ENCODE data around the gene MSANTD7. TPM values are rescaled to one million over a fixed set of nuclear protein-coding genes. Genes with fewer than 3 reads are reported as not detected.

Gene MSANTD7
- total RNA-seq, 1 experiment from 2014 or later: 23.1 TPM

DNA sequence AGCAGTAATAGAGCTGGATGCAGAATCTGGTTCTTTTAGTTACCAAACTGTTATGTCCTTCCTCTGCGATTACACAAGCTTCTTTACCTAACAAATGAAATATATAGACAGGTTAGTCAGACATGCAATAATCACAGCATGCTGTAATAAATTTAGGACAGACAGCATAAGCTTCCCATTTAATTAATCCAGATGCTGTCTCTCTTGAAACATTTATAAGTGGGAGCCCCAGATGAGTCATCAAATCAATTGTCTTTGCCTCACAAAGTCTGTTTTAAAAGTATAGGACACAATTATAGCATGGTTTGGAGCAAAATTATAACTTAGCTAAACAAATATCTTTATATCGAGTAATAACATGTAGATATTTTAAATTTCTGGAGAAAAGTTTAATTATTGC is 1.9 kb upstream of the MSANTD7 start:
- Histone ChIP-seq H3K79me2 (ENCODE audit: insufficient read depth, low read length) (peaks cover 6% of the 10 kb centered on the region; the same call in 1 of the 2 replicates), H3K4me2 (ENCODE audit: insufficient read depth, insufficient read length, low read length) (no peak overlapping the region), H3K27me3 (ENCODE audit: insufficient read depth, low read length) (no peaks in the 10 kb centered on the region), H3K4ac (ENCODE audit: low read depth, low read length) (no peak overlapping the region), H3K9ac (ENCODE audit: extremely low read depth, insufficient read length, low read length) (no peak overlapping the region), H3K56ac (ENCODE audit: insufficient read length, low read depth, low read length) (no peak overlapping the region), H3K9me3 (ENCODE audit: control insufficient read depth, low read depth, low read length) (no peaks in the 10 kb centered on the region), H3K27ac (ENCODE audit: insufficient read length, low read depth, low read length) (no peak overlapping the region), H3K18ac (ENCODE audit: insufficient read length, low read depth, low read length) (no peak overlapping the region), H4K8ac (replicated peaks; ENCODE audit: insufficient read length, low read depth, low read length) (no peak overlapping the region), H2BK120ac (ENCODE audit: low read depth, low read length, poor library complexity, severe bottlenecking) (no peak overlapping the region), H3T11ph (ENCODE audit: low read length) (no peak overlapping the region), H2AFZ (ENCODE audit: low read length) (no peak overlapping the region), H3K23me2 (ENCODE audit: insufficient read length, low read depth, low read length, poor library complexity, severe bottlenecking) (no peaks in the 10 kb centered on the region), H2BK12ac (ENCODE audit: insufficient read length, low read depth, low read length) (no peak overlapping the region), H3K14ac (ENCODE audit: insufficient read depth, low read length) (no peak overlapping the region), H2BK15ac (ENCODE audit: low read depth, low read length) (no peak overlapping the region), H4K91ac (ENCODE audit: insufficient read length, low read depth, low read length) (no peak overlapping the region), H2BK20ac (ENCODE audit: low read depth, low read length, poor library complexity, severe bottlenecking) (no peak overlapping the region), H2AK5ac (ENCODE audit: insufficient read length, low read length) (no peak overlapping the region), H4K5ac (ENCODE audit: insufficient read length, low read depth, low read length) (no peak overlapping the region), H2BK5ac (ENCODE audit: insufficient read length, low read length) (no peak overlapping the region), H3K79me1 (ENCODE audit: insufficient read depth, low read depth, low read length, poor library complexity, severe bottlenecking) (no peaks in the 10 kb centered on the region), H4K20me1 (ENCODE audit: control insufficient read depth, insufficient read depth, insufficient read length) (no peaks in the 10 kb centered on the region), H3K4me1 (ENCODE audit: insufficient read depth, low read length) (peaks cover 2% of the 10 kb centered on the region; the same call in 1 of the 2 replicates), H3K23ac (ENCODE audit: insufficient read length, low read depth, low read length) (no peak overlapping the region)
- no peak for DNase-seq
- H3K4me1 Mint-ChIP-seq: peaks cover 21 to 23% of the 10 kb centered on the region in 2 experiments
- WGBS (ENCODE audit: extremely low coverage, insufficient read length, low lambda C conversion rate): no CpG with 5 or more reads among the region's 2 CpGs
- no peak overlapping the region for H3K27ac Mint-ChIP-seq
- TF ChIP-seq, protein P1, sequence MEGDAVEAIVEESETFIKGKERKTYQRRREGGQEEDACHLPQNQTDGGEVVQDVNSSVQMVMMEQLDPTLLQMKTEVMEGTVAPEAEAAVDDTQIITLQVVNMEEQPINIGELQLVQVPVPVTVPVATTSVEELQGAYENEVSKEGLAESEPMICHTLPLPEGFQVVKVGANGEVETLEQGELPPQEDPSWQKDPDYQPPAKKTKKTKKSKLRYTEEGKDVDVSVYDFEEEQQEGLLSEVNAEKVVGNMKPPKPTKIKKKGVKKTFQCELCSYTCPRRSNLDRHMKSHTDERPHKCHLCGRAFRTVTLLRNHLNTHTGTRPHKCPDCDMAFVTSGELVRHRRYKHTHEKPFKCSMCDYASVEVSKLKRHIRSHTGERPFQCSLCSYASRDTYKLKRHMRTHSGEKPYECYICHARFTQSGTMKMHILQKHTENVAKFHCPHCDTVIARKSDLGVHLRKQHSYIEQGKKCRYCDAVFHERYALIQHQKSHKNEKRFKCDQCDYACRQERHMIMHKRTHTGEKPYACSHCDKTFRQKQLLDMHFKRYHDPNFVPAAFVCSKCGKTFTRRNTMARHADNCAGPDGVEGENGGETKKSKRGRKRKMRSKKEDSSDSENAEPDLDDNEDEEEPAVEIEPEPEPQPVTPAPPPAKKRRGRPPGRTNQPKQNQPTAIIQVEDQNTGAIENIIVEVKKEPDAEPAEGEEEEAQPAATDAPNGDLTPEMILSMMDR (conservative IDR thresholded peaks at IDR 0.05): no peak
- H3K27me3 Mint-ChIP-seq (ENCODE audit: low read depth): no peaks in the 10 kb centered on the region
- no peak overlapping the region for H3K4me3 Mint-ChIP-seq
- H3K36me3 Mint-ChIP-seq (ENCODE audit: insufficient read depth in 1 of 3, low read depth in 3 of 3): peaks cover 9 to 19% (median 15%) of the 10 kb centered on the region in 3 experiments
- H3K9me3 Mint-ChIP-seq: no peaks in the 10 kb centered on the region
